Ascending aorta (tissue), 2 donors: ENCODE measurements around the gene TREML4. TPM values are rescaled to one million over a fixed set of nuclear protein-coding genes. Genes with fewer than 3 reads are reported as not detected.

ENCODE experiments used
- DNase-seq, 2 donors: peaks; one replicate each; pipeline ENCODE4 v3.0.0-alpha.2; 2019; ENCODE audit warnings: low spot score in 2 of 2
- H3K27ac ChIP-seq, 2 donors: fragments of 200-600 bp; sonication (generic); one replicate each; pipeline ENCODE4 v1.5.1; 2016 to 2017; ENCODE audit warnings: mild to moderate bottlenecking in 1 of 2
- H3K27me3 ChIP-seq: fragments of 200-600 bp; sonication (generic); one replicate; pipeline ENCODE4 v1.5.1; 2017
- H3K36me3 ChIP-seq, 2 donors: fragments of 200-600 bp; sonication (generic); one replicate each; pipeline ENCODE4 v1.5.1; 2016
- H3K4me1 ChIP-seq, 2 donors: fragments of 200-600 bp; sonication (generic); one replicate each; pipeline ENCODE4 v1.5.1; 2016 to 2017; ENCODE audit warnings: mild to moderate bottlenecking in 1 of 2
- H3K4me3 ChIP-seq, 2 donors: fragments of 200-600 bp; sonication (generic); one replicate each; pipeline ENCODE4 v1.5.1; 2016 to 2017; ENCODE audit warnings: mild to moderate bottlenecking in 1 of 2
- H3K9me3 ChIP-seq, 2 donors: fragments of 200-600 bp; sonication (generic); one replicate each; pipeline ENCODE4 v1.5.1; 2016
- intact Hi-C: fragments of 100-400 bp; cut with DNase I; formaldehyde crosslinking; loops from one replicate; pipeline ENCODE4 v1.15.1; 2023
- total RNA-seq: library from RNA; depleted of rRNA; stranded (reverse); fragments of >200 nt; gene quantifications from one replicate; pipeline ENCODE4 v1.1.0, GENCODE V29; 2016
- TF ChIP-seq, protein P1 (sequence below), 3 experiments: fragments of 200-600 bp in 2 of 3; fragments of 450-650 bp in 1 of 3; sonication (generic) in 2 of 3; IDR thresholded peaks; one replicate each; pipeline ENCODE4 v1.5.1; 2016 to 2019; ENCODE audit warnings: antibody characterized with exemption in 3 of 3, mild to moderate bottlenecking in 1 of 3, moderate library complexity in 1 of 3

Gene TREML4
- total RNA-seq, 1 donor from 2014 or later, result not detected

DNA sequence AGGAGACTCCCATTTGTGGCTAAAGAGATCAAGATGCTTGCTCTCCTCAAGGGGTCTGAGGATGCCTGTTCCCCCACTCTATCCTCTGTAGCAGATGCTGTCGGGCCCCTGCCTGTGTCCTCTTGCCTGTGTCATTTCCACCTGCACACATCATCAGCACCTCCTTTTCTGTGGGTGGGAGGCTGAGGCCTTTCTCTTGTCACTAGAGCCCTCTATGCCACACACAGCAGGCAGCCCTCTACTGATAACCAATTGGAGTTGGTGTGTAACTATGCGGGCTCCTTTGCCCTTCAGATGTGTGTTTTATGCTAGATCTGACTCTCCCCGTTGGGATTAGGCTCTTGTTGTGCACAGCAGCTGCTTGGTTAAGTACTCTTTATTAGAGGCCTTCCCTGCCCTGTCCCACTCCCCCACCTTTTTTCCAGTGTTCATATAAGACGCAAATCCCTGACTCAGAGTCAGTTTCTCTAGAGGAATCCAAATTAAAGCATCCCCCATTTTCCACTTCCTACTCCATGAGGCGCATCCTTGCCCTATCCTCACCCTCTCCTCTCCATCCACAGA is 34.9 kb upstream of the TREML4 start:
- TF ChIP-seq, protein P1, sequence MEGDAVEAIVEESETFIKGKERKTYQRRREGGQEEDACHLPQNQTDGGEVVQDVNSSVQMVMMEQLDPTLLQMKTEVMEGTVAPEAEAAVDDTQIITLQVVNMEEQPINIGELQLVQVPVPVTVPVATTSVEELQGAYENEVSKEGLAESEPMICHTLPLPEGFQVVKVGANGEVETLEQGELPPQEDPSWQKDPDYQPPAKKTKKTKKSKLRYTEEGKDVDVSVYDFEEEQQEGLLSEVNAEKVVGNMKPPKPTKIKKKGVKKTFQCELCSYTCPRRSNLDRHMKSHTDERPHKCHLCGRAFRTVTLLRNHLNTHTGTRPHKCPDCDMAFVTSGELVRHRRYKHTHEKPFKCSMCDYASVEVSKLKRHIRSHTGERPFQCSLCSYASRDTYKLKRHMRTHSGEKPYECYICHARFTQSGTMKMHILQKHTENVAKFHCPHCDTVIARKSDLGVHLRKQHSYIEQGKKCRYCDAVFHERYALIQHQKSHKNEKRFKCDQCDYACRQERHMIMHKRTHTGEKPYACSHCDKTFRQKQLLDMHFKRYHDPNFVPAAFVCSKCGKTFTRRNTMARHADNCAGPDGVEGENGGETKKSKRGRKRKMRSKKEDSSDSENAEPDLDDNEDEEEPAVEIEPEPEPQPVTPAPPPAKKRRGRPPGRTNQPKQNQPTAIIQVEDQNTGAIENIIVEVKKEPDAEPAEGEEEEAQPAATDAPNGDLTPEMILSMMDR (IDR thresholded peaks at IDR 0.05), result no peak

DNA sequence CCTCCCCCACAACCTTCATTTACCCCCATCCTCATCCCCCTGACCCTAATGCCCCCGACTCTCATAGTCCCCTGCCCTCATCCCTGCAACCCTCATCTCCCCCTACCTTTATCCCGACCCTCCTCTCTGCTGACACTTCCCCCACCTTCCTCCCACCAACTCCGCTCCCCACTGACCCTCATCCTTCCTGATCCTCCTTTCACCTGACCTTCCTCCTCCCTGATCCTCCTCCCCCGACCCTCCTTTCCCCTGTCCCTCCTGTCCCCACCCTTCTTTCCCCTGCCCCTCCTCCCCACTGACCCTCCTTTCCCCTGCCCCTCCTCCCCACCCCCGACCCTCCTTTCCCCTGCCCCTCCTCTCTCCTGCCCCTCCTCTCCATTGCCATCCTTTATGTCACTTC is 34.3 kb upstream of the TREML4 start:
- no peak overlapping the region for H3K27ac ChIP-seq
- intact Hi-C loops, result no loop called here
- H3K27me3 ChIP-seq, result no peaks in the 10 kb centered on the region
- no peak overlapping the region for H3K4me3 ChIP-seq
- TF ChIP-seq, protein P1 (IDR thresholded peaks at IDR 0.05), result no peak
- no peaks in the 10 kb centered on the region for H3K4me1 ChIP-seq
- no peaks in the 10 kb centered on the region for H3K36me3 ChIP-seq
- DNase-seq, result no peak
- H3K9me3 ChIP-seq, result no peaks in the 10 kb centered on the region

More for the DNA sequence above, 34.9 kb upstream of the TREML4 start:
- intact Hi-C loops, result no loop called here
- no peaks in the 10 kb centered on the region for H3K27me3 ChIP-seq
- H3K36me3 ChIP-seq, result no peaks in the 10 kb centered on the region
- no peaks in the 10 kb centered on the region for H3K9me3 ChIP-seq
- H3K4me1 ChIP-seq, result no peaks in the 10 kb centered on the region
- H3K4me3 ChIP-seq, result no peak overlapping the region
- DNase-seq, result no peak
- H3K27ac ChIP-seq, result no peak overlapping the region

DNA sequence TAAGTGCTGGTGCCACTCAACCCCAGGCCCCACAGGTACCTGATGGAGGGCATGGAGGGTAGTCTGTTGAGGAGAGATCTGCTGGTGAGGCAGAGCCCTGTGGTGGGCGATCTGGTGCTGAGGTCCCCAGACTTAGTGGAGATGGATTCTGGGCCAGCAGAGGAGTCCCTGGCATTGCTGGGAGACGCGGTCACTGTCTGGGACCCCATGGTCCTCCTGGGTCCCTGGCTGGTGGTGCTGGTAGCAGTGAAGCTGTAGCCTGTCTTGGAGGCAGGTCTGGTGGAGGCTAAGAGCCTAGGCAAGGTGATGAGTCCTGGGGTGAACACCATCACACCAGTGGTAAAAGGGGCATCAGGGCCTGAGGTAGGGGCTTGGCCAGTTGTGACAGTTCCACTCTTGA is 33.8 kb upstream of the TREML4 start:
- no peaks in the 10 kb centered on the region for H3K36me3 ChIP-seq
- TF ChIP-seq, protein P1 (IDR thresholded peaks at IDR 0.05), result no peak
- intact Hi-C loops, result no loop called here
- no peaks in the 10 kb centered on the region for H3K4me1 ChIP-seq
- H3K9me3 ChIP-seq, result no peaks in the 10 kb centered on the region
- no peak overlapping the region for H3K4me3 ChIP-seq
- H3K27me3 ChIP-seq, result no peaks in the 10 kb centered on the region
- no peak overlapping the region for H3K27ac ChIP-seq
- DNase-seq, result no peak

DNA sequence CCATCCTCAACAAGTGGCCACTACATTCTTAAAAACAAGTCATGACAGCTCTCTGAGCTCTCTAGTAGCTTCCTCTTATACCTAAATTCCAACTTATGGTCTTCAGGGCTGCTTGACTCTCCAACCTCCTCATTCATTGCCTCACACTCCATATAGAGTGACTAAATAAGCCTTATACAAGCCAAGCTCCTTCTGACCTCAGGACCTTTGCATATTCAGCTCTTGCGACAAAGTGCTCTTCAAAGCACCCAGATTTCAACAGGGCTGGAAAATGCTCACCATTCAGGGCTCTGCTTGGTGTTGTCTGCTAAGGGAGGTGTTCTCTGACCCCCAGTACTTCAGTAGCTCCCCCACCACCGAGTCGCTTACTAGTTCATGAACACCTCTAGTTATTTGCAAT is 30.9 kb upstream of the TREML4 start:
- no peak for DNase-seq
- Histone ChIP-seq H3K36me3 (no peaks in the 10 kb centered on the region), H3K4me1 (no peaks in the 10 kb centered on the region), H3K27me3 (no peaks in the 10 kb centered on the region), H3K9me3 (no peaks in the 10 kb centered on the region), H3K27ac (no peak overlapping the region), H3K4me3 (no peak overlapping the region)
- TF ChIP-seq, protein P1 (IDR thresholded peaks at IDR 0.05), result no peak
- intact Hi-C loops, result no loop called here

DNA sequence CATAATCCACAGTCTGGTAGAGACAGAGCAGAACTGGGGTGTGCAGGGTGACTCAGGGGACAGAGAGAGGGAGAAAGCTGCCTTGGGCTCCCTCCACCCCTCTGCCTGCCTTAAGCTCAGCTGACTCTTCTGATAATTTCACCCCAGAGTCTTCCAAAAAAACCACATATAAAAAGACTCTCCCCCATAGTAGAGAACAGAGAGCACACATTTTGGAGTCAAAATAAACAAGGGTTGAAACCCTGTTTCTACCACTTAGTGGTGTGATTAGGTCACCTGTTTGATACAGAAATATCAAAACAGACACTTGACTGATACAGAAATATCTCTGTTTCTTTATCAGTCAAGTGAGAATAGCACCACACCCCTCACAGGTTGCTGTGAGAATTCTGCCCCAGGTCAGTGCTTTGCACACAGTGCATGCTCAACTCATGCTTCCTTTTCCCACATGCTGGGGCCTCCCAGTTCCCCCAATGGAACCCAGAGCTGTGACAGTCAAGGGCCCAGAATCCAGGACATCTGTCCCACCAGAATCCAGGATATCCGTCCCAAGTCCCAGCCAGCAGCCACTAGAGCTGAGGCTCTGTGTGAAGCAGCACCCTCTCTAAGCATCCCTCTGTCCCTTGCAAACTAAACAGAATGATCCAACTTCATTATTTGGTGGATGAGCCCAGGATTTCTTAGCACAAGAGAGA is 28.4 kb upstream of the TREML4 start:
- no peaks in the 10 kb centered on the region for H3K9me3 ChIP-seq
- intact Hi-C loops, result no loop called here
- no peaks in the 10 kb centered on the region for H3K36me3 ChIP-seq
- no peak overlapping the region for H3K4me3 ChIP-seq
- TF ChIP-seq, protein P1 (IDR thresholded peaks at IDR 0.05), result no peak
- no peaks in the 10 kb centered on the region for H3K4me1 ChIP-seq
- H3K27me3 ChIP-seq, result no peaks in the 10 kb centered on the region
- no peak for DNase-seq
- no peak overlapping the region for H3K27ac ChIP-seq
